ENCODE data around the gene FBRSL1. TPM values are rescaled to one million over a fixed set of nuclear protein-coding genes. Genes with fewer than 3 reads are reported as not detected.

The FBRSL1 gene
- total and polyA plus RNA-seq, 2 of the 8 experiments (the other 6 are each of a cell fraction or from before 2014, with no cell fraction given), result 18.4 to 109 TPM

DNA sequence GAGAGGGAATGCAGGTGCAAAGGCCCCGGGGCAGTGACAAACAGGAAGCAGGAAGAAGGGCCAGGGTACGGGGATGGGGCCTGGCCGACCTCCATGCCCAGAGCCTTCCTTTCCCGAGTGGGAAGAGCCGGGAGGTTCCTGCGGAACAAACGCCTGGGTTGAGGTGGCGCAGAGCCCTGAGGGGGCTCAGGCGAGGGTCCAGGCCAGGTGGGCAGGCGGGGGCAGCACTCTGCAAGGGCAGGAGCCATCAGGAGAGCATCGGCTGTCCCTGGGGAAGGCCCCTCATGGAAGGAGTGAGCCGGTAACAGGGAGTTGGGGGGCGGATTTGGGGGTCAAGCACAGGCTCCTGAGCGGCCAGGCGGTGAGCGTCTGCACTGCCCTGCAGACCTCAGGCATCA, 18.1 kb upstream of the FBRSL1 start (continued):
- TF ChIP-seq, protein P1, sequence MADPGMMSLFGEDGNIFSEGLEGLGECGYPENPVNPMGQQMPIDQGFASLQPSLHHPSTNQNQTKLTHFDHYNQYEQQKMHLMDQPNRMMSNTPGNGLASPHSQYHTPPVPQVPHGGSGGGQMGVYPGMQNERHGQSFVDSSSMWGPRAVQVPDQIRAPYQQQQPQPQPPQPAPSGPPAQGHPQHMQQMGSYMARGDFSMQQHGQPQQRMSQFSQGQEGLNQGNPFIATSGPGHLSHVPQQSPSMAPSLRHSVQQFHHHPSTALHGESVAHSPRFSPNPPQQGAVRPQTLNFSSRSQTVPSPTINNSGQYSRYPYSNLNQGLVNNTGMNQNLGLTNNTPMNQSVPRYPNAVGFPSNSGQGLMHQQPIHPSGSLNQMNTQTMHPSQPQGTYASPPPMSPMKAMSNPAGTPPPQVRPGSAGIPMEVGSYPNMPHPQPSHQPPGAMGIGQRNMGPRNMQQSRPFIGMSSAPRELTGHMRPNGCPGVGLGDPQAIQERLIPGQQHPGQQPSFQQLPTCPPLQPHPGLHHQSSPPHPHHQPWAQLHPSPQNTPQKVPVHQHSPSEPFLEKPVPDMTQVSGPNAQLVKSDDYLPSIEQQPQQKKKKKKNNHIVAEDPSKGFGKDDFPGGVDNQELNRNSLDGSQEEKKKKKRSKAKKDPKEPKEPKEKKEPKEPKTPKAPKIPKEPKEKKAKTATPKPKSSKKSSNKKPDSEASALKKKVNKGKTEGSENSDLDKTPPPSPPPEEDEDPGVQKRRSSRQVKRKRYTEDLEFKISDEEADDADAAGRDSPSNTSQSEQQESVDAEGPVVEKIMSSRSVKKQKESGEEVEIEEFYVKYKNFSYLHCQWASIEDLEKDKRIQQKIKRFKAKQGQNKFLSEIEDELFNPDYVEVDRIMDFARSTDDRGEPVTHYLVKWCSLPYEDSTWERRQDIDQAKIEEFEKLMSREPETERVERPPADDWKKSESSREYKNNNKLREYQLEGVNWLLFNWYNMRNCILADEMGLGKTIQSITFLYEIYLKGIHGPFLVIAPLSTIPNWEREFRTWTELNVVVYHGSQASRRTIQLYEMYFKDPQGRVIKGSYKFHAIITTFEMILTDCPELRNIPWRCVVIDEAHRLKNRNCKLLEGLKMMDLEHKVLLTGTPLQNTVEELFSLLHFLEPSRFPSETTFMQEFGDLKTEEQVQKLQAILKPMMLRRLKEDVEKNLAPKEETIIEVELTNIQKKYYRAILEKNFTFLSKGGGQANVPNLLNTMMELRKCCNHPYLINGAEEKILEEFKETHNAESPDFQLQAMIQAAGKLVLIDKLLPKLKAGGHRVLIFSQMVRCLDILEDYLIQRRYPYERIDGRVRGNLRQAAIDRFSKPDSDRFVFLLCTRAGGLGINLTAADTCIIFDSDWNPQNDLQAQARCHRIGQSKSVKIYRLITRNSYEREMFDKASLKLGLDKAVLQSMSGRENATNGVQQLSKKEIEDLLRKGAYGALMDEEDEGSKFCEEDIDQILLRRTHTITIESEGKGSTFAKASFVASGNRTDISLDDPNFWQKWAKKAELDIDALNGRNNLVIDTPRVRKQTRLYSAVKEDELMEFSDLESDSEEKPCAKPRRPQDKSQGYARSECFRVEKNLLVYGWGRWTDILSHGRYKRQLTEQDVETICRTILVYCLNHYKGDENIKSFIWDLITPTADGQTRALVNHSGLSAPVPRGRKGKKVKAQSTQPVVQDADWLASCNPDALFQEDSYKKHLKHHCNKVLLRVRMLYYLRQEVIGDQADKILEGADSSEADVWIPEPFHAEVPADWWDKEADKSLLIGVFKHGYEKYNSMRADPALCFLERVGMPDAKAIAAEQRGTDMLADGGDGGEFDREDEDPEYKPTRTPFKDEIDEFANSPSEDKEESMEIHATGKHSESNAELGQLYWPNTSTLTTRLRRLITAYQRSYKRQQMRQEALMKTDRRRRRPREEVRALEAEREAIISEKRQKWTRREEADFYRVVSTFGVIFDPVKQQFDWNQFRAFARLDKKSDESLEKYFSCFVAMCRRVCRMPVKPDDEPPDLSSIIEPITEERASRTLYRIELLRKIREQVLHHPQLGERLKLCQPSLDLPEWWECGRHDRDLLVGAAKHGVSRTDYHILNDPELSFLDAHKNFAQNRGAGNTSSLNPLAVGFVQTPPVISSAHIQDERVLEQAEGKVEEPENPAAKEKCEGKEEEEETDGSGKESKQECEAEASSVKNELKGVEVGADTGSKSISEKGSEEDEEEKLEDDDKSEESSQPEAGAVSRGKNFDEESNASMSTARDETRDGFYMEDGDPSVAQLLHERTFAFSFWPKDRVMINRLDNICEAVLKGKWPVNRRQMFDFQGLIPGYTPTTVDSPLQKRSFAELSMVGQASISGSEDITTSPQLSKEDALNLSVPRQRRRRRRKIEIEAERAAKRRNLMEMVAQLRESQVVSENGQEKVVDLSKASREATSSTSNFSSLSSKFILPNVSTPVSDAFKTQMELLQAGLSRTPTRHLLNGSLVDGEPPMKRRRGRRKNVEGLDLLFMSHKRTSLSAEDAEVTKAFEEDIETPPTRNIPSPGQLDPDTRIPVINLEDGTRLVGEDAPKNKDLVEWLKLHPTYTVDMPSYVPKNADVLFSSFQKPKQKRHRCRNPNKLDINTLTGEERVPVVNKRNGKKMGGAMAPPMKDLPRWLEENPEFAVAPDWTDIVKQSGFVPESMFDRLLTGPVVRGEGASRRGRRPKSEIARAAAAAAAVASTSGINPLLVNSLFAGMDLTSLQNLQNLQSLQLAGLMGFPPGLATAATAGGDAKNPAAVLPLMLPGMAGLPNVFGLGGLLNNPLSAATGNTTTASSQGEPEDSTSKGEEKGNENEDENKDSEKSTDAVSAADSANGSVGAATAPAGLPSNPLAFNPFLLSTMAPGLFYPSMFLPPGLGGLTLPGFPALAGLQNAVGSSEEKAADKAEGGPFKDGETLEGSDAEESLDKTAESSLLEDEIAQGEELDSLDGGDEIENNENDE (IDR thresholded peaks at IDR 0.05; ENCODE audit: insufficient replicate concordance, low read length), result no peak
- TF ChIP-seq JUND (IDR thresholded peaks at IDR 0.05; ENCODE audit: low read length) (no peak), HDAC6 (IDR thresholded peaks at IDR 0.05; ENCODE audit: low read depth, low read length) (no peak)
